HepG2 (cell line): ENCODE results near the gene IER2. TPM values are rescaled to one million over a fixed set of nuclear protein-coding genes. Genes with fewer than 3 reads are reported as not detected.

Experiments used
- ATAC-seq: fragments of 200-7000 bp; cut with Tn5 transposase; 3 replicates; pipeline ENCODE4 v1.9.1; 2020; ENCODE audit warnings: mild to moderate bottlenecking, moderate library complexity
- BruUV-seq: library from RNA; stranded (reverse); fragments of 400-500 nt; replicated peaks from 2 replicates; lab custom pipeline; 2021; lab: Mats Ljungman, UMichigan
- CTCF ChIA-PET: fragments of 300-600 bp; formaldehyde crosslinking; extraction: SDS; loops from one replicate; lab custom pipeline; 2021; ENCODE audit warnings: low total read pairs, inconsistent platforms, low intra/inter-chr PET ratio; lab: Yijun Ruan, JAX
- POLR2A ChIA-PET: fragments of 350-600 bp; sonication (Branson Sonifier 250); formaldehyde crosslinking; loops from one replicate; lab custom pipeline; 2020; ENCODE audit warnings: antibody characterized with exemption, inconsistent platforms; lab: Yijun Ruan, JAX
- DNase-seq: peaks from one replicate; pipeline ENCODE4 v3.0.0-alpha.2; 2015; ENCODE audit warnings: low spot score
- FAIRE-seq: peaks from 3 replicates; lab custom pipeline; 2011; peaks lifted over from hg19 to GRCh38; lab: Jason Lieb, UNC
- H2AFZ ChIP-seq: one replicate; pipeline ENCODE4 v1.6.1; 2011; ENCODE audit warnings: low read length, inconsistent platforms
- H3K27ac ChIP-seq: fragments of 300-600 bp; 3 replicates; pipeline ENCODE4 v1.8.0; 2011; ENCODE audit warnings: mixed run types, mild to moderate bottlenecking, mixed read lengths, low read length, inconsistent platforms; ENCODE audit not compliant: insufficient read depth; ENCODE audit errors: extremely low read length
- H3K27me3 ChIP-seq, 2 experiments: fragments of 200-600 bp in 1 of 2; 2 replicates in 1 of 2; 3 replicates in 1 of 2; pipeline versions ENCODE4 v1.6.0 to v1.8.0; 2011; ENCODE audit warnings: low read length in 2 of 2, mild to moderate bottlenecking in 2 of 2, moderate library complexity in 2 of 2, inconsistent platforms in 1 of 2; ENCODE audit not compliant: insufficient read depth in 2 of 2, control insufficient read depth in 1 of 2
- H3K36me3 ChIP-seq, 2 experiments: fragments of 200-600 bp in 1 of 2; replicated peaks in 1 of 2; 2 replicates in 1 of 2; 3 replicates in 1 of 2; pipeline versions ENCODE4 v1.5.1 to v1.8.0; 2011; ENCODE audit warnings: low read length in 2 of 2, inconsistent platforms in 1 of 2; ENCODE audit not compliant: insufficient read depth in 2 of 2, control insufficient read depth in 1 of 2
- H3K4me1 ChIP-seq: 2 replicates; pipeline ENCODE4 v1.5.1; 2012; ENCODE audit warnings: low read length, inconsistent platforms; ENCODE audit not compliant: insufficient read depth
- H3K4me2 ChIP-seq: 2 replicates; pipeline ENCODE4 v1.6.0; 2011; ENCODE audit warnings: low read depth, low read length, inconsistent platforms
- H3K4me3 ChIP-seq, 3 experiments: fragments of 200-600 bp in 1 of 3; sonication (generic), shearing (Covaris generic) in 1 of 3; replicated peaks in 1 of 3; 2 replicates each; pipeline ENCODE4 v1.5.1; 2011 to 2016; ENCODE audit warnings: low read length in 3 of 3, inconsistent platforms in 2 of 3, low read depth in 2 of 3, mild to moderate bottlenecking in 2 of 3, control low read depth in 1 of 3, mixed read lengths in 1 of 3; ENCODE audit not compliant: insufficient read depth in 1 of 3
- H3K79me2 ChIP-seq: one replicate; pipeline ENCODE4 v1.6.1; 2011; ENCODE audit warnings: low read length, inconsistent platforms; ENCODE audit not compliant: insufficient read depth
- H3K9ac ChIP-seq: 2 replicates; pipeline ENCODE4 v1.6.0; 2011; ENCODE audit warnings: mild to moderate bottlenecking, low read depth, low read length, inconsistent platforms; ENCODE audit not compliant: insufficient read depth
- H3K9me3 ChIP-seq: 2 replicates; pipeline ENCODE4 v1.5.1; 2012; ENCODE audit warnings: mild to moderate bottlenecking, low read length
- H4K20me1 ChIP-seq: 2 replicates; pipeline ENCODE4 v1.6.0; 2011; ENCODE audit warnings: inconsistent platforms, mild to moderate bottlenecking, low read length, moderate library complexity; ENCODE audit not compliant: insufficient read depth
- CCDC6 ChIP-seq: sonication (generic); formaldehyde crosslinking; IDR thresholded peaks from 2 replicates; pipeline ENCODE4 v1.8.1; 2022; ENCODE audit warnings: mild to moderate bottlenecking, missing genetic modification reagents, moderate library complexity
- SAFB2 ChIP-seq: sonication (generic); formaldehyde crosslinking; IDR thresholded peaks from 2 replicates; pipeline ENCODE4 v1.5.1; 2020; ENCODE audit warnings: missing genetic modification reagents, low read depth, mild to moderate bottlenecking, borderline replicate concordance
- SMAD3 ChIP-seq: sonication (generic); formaldehyde crosslinking; IDR thresholded peaks from 2 replicates; pipeline ENCODE4 v1.4.0; 2020; ENCODE audit warnings: missing genetic modification reagents
- ZNF121 ChIP-seq: sonication (generic); formaldehyde crosslinking; IDR thresholded peaks from 2 replicates; pipeline ENCODE4 v1.5.0; 2020; ENCODE audit warnings: mild to moderate bottlenecking, missing genetic modification reagents
- WGBS: methylation state at CpG from one replicate; pipeline ENCODE4 v1.1.6; 2017; ENCODE audit warnings: low lambda C conversion rate; 5-methylcytosine and 5-hydroxymethylcytosine counted together
- in situ Hi-C: cut with HindIII; loops from 2 replicates; pipeline ENCODE4 v1.10.0; 2017; ENCODE audit warnings: low pct_unique_long_range_greater_than_20kb; ENCODE audit not compliant: extremely low pct_ligation_motif_present
- intact Hi-C: fragments of 100-400 bp; cut with micrococcal nuclease; formaldehyde crosslinking; loops from one replicate; pipeline ENCODE4 v1.10.0; 2022; ENCODE audit not compliant: unreplicated experiment
- polyA plus RNA-seq, 8 experiments: library from polyadenylated mRNA; depleted of rRNA in 3 of 8; stranded (reverse) in 7 of 8; unstranded in 1 of 8; fragments of >200 nt; fragmentation: Illumina TruSeq in 4 of 8; extraction: Trizol in 4 of 8; gene quantifications; 2 replicates each; pipeline versions ENCODE4 v1.2.1 to v1.2.3, GENCODE V29; 2011 to 2016; ENCODE audit warnings: low read depth in 4 of 8, missing spikeins in 1 of 8, mixed read lengths in 1 of 8; ENCODE audit not compliant: insufficient read depth in 1 of 8
- total RNA-seq, 5 experiments: library from RNA; depleted of rRNA; stranded (reverse); fragments of >200 nt; fragmentation: Illumina TruSeq; extraction: Trizol; gene quantifications; 2 replicates each; pipeline ENCODE4 v1.2.3, GENCODE V29; 2016; ENCODE audit warnings: low read depth in 1 of 5
- TF ChIP-seq, protein P1 (sequence below): sonication (generic); formaldehyde crosslinking; IDR thresholded peaks from 2 replicates; pipeline ENCODE4 v1.4.0; 2020; ENCODE audit warnings: mild to moderate bottlenecking, missing genetic modification reagents
- TF ChIP-seq, protein P2 (sequence below): sonication (generic); formaldehyde crosslinking; IDR thresholded peaks from 2 replicates; pipeline ENCODE4 v1.8.1; 2023; ENCODE audit warnings: mild to moderate bottlenecking, missing genetic modification reagents
- TF ChIP-seq, protein P3 (sequence below): sonication (generic); formaldehyde crosslinking; IDR thresholded peaks from 2 replicates; pipeline ENCODE4 v1.8.0; 2022; ENCODE audit warnings: mild to moderate bottlenecking, missing genetic modification reagents, moderate library complexity
- TF ChIP-seq, protein P4 (sequence below): sonication (generic); formaldehyde crosslinking; IDR thresholded peaks from 2 replicates; pipeline ENCODE4 v1.5.1; 2020; ENCODE audit warnings: mild to moderate bottlenecking, missing genetic modification reagents, moderate library complexity
- TF ChIP-seq, protein P5 (sequence below): sonication (generic); formaldehyde crosslinking; IDR thresholded peaks from 2 replicates; pipeline ENCODE4 v1.5.0; 2020; ENCODE audit warnings: mild to moderate bottlenecking, missing genetic modification reagents

The IER2 gene
- total and polyA plus RNA-seq, 2 of the 13 experiments (the other 11 are each of a cell fraction or from before 2014, with no cell fraction given) = 10.1 to 14.3 TPM

DNA sequence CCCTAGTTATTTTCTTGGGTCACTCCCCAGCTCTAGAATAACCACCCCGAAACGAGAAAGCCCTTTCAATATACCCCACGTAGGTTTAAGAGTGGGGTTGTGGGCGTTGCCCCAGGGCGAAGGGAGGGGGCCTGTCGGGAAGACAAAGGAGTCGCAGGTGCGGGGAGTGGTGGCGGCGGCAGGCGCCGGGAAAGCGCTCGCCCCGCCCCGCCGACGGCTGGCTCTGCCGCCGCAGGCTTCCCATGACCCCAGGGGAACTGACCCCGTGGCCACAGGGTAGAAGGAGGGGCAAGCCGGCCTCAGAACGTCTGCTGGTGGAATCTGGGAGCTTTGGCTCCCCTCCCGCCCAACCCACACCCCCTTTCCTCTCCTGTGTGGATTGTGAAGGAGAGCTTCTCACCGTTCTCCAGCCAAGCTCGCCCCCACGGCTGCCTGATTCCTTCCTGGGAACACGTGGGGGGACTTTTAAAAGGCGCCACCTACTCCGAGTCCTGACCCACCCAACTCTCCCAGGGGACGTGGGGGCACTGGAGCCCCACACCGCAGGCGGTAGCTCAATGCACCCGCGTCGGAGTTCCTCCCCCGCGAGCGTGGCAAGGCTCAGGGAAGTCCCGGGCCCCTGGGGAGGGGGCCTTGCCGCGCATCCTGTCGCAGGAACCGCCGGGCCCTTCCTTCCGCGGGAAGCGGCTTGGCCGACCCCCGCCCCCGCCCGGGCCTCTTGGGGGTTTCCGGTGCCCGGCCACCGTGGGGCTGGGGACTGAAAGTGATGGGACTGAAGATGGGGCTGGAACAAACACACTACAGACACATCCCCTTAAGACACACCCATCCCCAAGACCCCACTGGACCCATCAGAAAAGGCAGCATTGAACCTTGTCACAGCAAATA is 5.5 kb downstream of the IER2 start (continued):
- TF ChIP-seq SMAD3 (CRISPR knock-in tag) (no peak), CCDC6 (CRISPR knock-in tag) (no peak)
- TF ChIP-seq, protein P1, sequence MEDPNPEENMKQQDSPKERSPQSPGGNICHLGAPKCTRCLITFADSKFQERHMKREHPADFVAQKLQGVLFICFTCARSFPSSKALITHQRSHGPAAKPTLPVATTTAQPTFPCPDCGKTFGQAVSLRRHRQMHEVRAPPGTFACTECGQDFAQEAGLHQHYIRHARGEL (CRISPR knock-in tag) = no peak

DNA sequence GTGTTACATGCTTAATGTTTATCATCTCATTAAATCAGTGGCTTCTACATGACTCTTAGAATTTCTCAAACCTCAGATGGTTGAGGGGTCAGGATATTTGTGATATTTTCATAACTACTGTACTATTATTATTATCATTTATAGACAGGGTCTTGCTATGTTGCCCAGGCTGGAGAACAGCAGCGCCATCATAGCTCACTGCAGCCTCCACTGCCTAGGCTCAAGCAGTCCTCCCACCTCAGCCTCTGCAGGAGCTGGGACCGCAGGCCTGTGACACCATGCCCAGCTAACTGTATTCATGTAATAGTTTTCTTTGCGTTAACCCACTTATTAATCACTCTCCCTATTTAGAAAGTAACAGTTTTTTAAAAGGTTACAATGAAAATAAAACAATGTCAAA is 9.5 kb downstream of the IER2 start:
- peaks cover 6% of the 10 kb centered on the region for H3K79me2 ChIP-seq
- 88% methylated on average over 3 of the region's 3 CpGs for WGBS
- H3K27ac ChIP-seq = no peak overlapping the region
- no peak overlapping the region for H2AFZ ChIP-seq
- FAIRE-seq (no peak), DNase-seq (no peak), ATAC-seq (no peak)
- no peaks in the 10 kb centered on the region for H4K20me1 ChIP-seq
- TF ChIP-seq, protein P2, sequence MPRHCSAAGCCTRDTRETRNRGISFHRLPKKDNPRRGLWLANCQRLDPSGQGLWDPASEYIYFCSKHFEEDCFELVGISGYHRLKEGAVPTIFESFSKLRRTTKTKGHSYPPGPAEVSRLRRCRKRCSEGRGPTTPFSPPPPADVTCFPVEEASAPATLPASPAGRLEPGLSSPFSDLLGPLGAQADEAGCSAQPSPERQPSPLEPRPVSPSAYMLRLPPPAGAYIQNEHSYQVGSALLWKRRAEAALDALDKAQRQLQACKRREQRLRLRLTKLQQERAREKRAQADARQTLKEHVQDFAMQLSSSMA (CRISPR knock-in tag) = no peak
- TF ChIP-seq, protein P3, sequence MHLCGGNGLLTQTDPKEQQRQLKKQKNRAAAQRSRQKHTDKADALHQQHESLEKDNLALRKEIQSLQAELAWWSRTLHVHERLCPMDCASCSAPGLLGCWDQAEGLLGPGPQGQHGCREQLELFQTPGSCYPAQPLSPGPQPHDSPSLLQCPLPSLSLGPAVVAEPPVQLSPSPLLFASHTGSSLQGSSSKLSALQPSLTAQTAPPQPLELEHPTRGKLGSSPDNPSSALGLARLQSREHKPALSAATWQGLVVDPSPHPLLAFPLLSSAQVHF (CRISPR knock-in tag) = no peak
- TF ChIP-seq, protein P4, sequence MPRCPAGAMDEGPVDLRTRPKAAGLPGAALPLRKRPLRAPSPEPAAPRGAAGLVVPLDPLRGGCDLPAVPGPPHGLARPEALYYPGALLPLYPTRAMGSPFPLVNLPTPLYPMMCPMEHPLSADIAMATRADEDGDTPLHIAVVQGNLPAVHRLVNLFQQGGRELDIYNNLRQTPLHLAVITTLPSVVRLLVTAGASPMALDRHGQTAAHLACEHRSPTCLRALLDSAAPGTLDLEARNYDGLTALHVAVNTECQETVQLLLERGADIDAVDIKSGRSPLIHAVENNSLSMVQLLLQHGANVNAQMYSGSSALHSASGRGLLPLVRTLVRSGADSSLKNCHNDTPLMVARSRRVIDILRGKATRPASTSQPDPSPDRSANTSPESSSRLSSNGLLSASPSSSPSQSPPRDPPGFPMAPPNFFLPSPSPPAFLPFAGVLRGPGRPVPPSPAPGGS (CRISPR knock-in tag) = no peak
- TF ChIP-seq ZNF121 (CRISPR knock-in tag) (peak; percentile 81), SAFB2 (CRISPR knock-in tag) (no peak)
- TF ChIP-seq, protein P5, sequence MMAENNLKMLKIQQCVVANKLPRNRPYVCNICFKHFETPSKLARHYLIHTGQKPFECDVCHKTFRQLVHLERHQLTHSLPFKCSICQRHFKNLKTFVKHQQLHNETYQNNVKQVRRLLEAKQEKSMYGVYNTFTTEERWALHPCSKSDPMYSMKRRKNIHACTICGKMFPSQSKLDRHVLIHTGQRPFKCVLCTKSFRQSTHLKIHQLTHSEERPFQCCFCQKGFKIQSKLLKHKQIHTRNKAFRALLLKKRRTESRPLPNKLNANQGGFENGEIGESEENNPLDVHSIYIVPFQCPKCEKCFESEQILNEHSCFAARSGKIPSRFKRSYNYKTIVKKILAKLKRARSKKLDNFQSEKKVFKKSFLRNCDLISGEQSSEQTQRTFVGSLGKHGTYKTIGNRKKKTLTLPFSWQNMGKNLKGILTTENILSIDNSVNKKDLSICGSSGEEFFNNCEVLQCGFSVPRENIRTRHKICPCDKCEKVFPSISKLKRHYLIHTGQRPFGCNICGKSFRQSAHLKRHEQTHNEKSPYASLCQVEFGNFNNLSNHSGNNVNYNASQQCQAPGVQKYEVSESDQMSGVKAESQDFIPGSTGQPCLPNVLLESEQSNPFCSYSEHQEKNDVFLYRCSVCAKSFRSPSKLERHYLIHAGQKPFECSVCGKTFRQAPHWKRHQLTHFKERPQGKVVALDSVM (CRISPR knock-in tag) = peak; percentile 77
- H3K36me3 ChIP-seq = no peaks in the 10 kb centered on the region
- in situ Hi-C loops (no loop called here), intact Hi-C loops (no loop called here)
- H3K4me3 ChIP-seq = no peak overlapping the region
- ChIA-PET POLR2A (no interaction called here), CTCF (no interaction called here)
- peaks cover 48% of the 10 kb centered on the region for H3K4me1 ChIP-seq
- no peaks in the 10 kb centered on the region for H3K27me3 ChIP-seq
- no peak overlapping the region for H3K4me2 ChIP-seq
- BruUV-seq = no TSS peak
- no peak overlapping the region for H3K9ac ChIP-seq
- H3K9me3 ChIP-seq = no peaks in the 10 kb centered on the region
